Measurements from ENCODE around the gene IFNGR2.

DNA sequence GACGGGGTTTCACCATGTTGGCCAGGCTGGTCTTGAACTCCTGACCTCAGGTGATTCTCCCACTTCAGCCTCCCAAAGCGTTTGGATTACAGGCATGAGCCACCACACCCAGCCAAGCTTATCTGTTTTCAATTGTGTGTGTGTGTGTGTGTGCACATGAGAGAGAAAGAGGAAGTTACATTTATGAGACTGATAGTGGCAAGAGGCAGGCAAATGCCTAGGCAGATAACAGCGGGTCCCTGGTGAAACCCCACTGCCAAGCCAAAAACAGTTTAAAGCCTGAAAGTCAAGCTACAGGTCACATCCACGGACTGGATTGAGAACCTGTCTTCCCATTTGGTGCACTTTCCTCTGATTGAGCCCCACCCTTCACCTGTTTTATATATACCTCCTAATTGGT lies 35.1 kb upstream of the IFNGR2 start:
- TF ChIP-seq RBBP5 (IDR thresholded peaks at IDR 0.05; ENCODE audit: borderline replicate concordance, low read depth, low read length) (no peak), BCL11A (IDR thresholded peaks at IDR 0.05; ENCODE audit: low read depth in 2 of 2, low read length in 2 of 2) (no peak), NRF1 (IDR thresholded peaks at IDR 0.05; ENCODE audit: low read depth, low read length) (no peak), TBP (IDR thresholded peaks at IDR 0.05; ENCODE audit: low read depth, low read length) (no peak), POLR2A (IDR thresholded peaks at IDR 0.05; ENCODE audit: control extremely low read depth in 1 of 2, low read depth in 2 of 2, low read length in 2 of 2) (no peak), ATF3 (IDR thresholded peaks at IDR 0.05; ENCODE audit: insufficient read depth, low read depth, low read length) (no peak), JUND (IDR thresholded peaks at IDR 0.05; ENCODE audit: low read length) (no peak)
- TF ChIP-seq, protein P1, sequence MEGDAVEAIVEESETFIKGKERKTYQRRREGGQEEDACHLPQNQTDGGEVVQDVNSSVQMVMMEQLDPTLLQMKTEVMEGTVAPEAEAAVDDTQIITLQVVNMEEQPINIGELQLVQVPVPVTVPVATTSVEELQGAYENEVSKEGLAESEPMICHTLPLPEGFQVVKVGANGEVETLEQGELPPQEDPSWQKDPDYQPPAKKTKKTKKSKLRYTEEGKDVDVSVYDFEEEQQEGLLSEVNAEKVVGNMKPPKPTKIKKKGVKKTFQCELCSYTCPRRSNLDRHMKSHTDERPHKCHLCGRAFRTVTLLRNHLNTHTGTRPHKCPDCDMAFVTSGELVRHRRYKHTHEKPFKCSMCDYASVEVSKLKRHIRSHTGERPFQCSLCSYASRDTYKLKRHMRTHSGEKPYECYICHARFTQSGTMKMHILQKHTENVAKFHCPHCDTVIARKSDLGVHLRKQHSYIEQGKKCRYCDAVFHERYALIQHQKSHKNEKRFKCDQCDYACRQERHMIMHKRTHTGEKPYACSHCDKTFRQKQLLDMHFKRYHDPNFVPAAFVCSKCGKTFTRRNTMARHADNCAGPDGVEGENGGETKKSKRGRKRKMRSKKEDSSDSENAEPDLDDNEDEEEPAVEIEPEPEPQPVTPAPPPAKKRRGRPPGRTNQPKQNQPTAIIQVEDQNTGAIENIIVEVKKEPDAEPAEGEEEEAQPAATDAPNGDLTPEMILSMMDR (IDR thresholded peaks at IDR 0.05; ENCODE audit: control extremely low read depth in 1 of 3, insufficient read depth in 1 of 3, low read depth in 1 of 3, low read length in 3 of 3), result no peak
